Mesenchymal stem cell (in vitro differentiated cells and primary cell): ENCODE results near the gene STRADB.
"Not testable (repeated sequence)": the region's sequence is repeated elsewhere in the genome, so short reads cannot be mapped to it uniquely, and the experiment has no call there.

Experiments
- DNase-seq: peaks from one replicate; pipeline ENCODE4 v3.0.0-alpha.2; 2013
- H2AFZ ChIP-seq: one replicate; pipeline ENCODE4 v1.6.1; 2013; ENCODE audit warnings: low read depth, mild to moderate bottlenecking, control low read depth, inconsistent platforms, low read length, moderate library complexity
- H2AK5ac ChIP-seq: 2 replicates; pipeline ENCODE4 v1.6.1; 2013; ENCODE audit warnings: low read length, moderate library complexity, mild to moderate bottlenecking, inconsistent platforms; ENCODE audit not compliant: severe bottlenecking
- H2BK120ac ChIP-seq: one replicate; pipeline ENCODE4 v1.6.1; 2013; ENCODE audit warnings: low read depth, mild to moderate bottlenecking, inconsistent platforms, low read length, moderate library complexity
- H2BK12ac ChIP-seq, 2 experiments: one replicate each; pipeline ENCODE4 v1.6.1; 2013; ENCODE audit warnings: inconsistent platforms in 2 of 2, low read length in 2 of 2, mild to moderate bottlenecking in 2 of 2, moderate library complexity in 2 of 2, control low read depth in 1 of 2
- H2BK15ac ChIP-seq: one replicate; pipeline ENCODE4 v1.6.1; 2013; ENCODE audit warnings: mild to moderate bottlenecking, low read depth, inconsistent platforms; ENCODE audit not compliant: poor library complexity, severe bottlenecking
- H2BK5ac ChIP-seq: 2 replicates; pipeline ENCODE4 v1.6.1; 2013; ENCODE audit warnings: low read depth, mild to moderate bottlenecking, low read length, control low read depth, inconsistent platforms; ENCODE audit not compliant: poor library complexity, severe bottlenecking
- H3K14ac ChIP-seq, 2 experiments: one replicate each; pipeline ENCODE4 v1.6.1; 2013; ENCODE audit warnings: inconsistent platforms in 2 of 2, low read length in 2 of 2, control low read depth in 1 of 2, mild to moderate bottlenecking in 1 of 2, moderate library complexity in 1 of 2
- H3K18ac ChIP-seq, 2 experiments: one replicate each; pipeline ENCODE4 v1.6.1; 2013; ENCODE audit warnings: inconsistent platforms in 2 of 2, low read length in 2 of 2, control low read depth in 1 of 2, low read depth in 1 of 2, mild to moderate bottlenecking in 1 of 2
- H3K23ac ChIP-seq, 2 experiments: one replicate each; pipeline ENCODE4 v1.6.1; 2013; ENCODE audit warnings: inconsistent platforms in 2 of 2, low read length in 2 of 2, mild to moderate bottlenecking in 2 of 2, moderate library complexity in 2 of 2, control low read depth in 1 of 2
- H3K27ac ChIP-seq: 2 replicates; pipeline ENCODE4 v1.5.1; 2013; ENCODE audit warnings: mild to moderate bottlenecking, moderate library complexity, low read length, control low read depth, inconsistent platforms; ENCODE audit not compliant: poor library complexity, severe bottlenecking
- H3K27me3 ChIP-seq, 2 experiments: 2 replicates each; pipeline versions ENCODE4 v1.6.1 to v1.7.0; 2013; ENCODE audit warnings: low read length in 2 of 2, mild to moderate bottlenecking in 2 of 2, moderate library complexity in 2 of 2, control low read depth in 1 of 2, inconsistent platforms in 1 of 2; ENCODE audit not compliant: control insufficient read depth in 1 of 2, insufficient read depth in 1 of 2
- H3K36me3 ChIP-seq, 2 experiments: 2 replicates each; pipeline versions ENCODE4 v1.6.1 to v1.7.0; 2013; ENCODE audit warnings: low read length in 2 of 2, control low read depth in 1 of 2, inconsistent platforms in 1 of 2, low read depth in 1 of 2, mild to moderate bottlenecking in 1 of 2; ENCODE audit not compliant: insufficient read depth in 2 of 2, control insufficient read depth in 1 of 2
- H3K4ac ChIP-seq, 2 experiments: one replicate each; pipeline ENCODE4 v1.6.1; 2013; ENCODE audit warnings: inconsistent platforms in 2 of 2, low read length in 2 of 2, mild to moderate bottlenecking in 2 of 2, moderate library complexity in 2 of 2, control low read depth in 1 of 2, low read depth in 1 of 2
- H3K4me1 ChIP-seq: 2 replicates; pipeline ENCODE4 v1.6.1; 2013; ENCODE audit warnings: low read depth, low read length, control low read depth; ENCODE audit not compliant: control insufficient read depth, insufficient read depth
- H3K4me2 ChIP-seq: 2 replicates; pipeline ENCODE4 v1.6.1; 2013; ENCODE audit warnings: low read length, mild to moderate bottlenecking, inconsistent platforms; ENCODE audit not compliant: poor library complexity, severe bottlenecking
- H3K4me3 ChIP-seq, 2 experiments: 2 replicates each; pipeline versions ENCODE4 v1.5.1 to v1.7.0; 2013; ENCODE audit warnings: low read length in 2 of 2, mild to moderate bottlenecking in 2 of 2, control low read depth in 1 of 2, low read depth in 1 of 2; ENCODE audit not compliant: insufficient read depth in 1 of 2
- H3K79me1 ChIP-seq: replicated peaks from 2 replicates; pipeline ENCODE4 v1.6.1; 2013; ENCODE audit warnings: mild to moderate bottlenecking, control low read depth, low read length, inconsistent platforms; ENCODE audit not compliant: poor library complexity, severe bottlenecking
- H3K9ac ChIP-seq: 2 replicates; pipeline ENCODE4 v1.7.0; 2013; ENCODE audit warnings: mild to moderate bottlenecking, low read length, moderate library complexity
- H3K9me3 ChIP-seq: 2 replicates; pipeline ENCODE4 v1.7.0; 2013; ENCODE audit warnings: mild to moderate bottlenecking, low read length; ENCODE audit not compliant: control insufficient read depth
- H4K8ac ChIP-seq: one replicate; pipeline ENCODE4 v1.6.1; 2013; ENCODE audit warnings: inconsistent platforms, mild to moderate bottlenecking, low read length, moderate library complexity
- H4K91ac ChIP-seq: one replicate; pipeline ENCODE4 v1.6.1; 2013; ENCODE audit warnings: mild to moderate bottlenecking, low read length, inconsistent platforms
- WGBS: methylation state at CpG from one replicate; pipeline ENCODE4 v1.1.7; 2013; ENCODE audit warnings: mixed read lengths; 5-methylcytosine and 5-hydroxymethylcytosine counted together

Gene STRADB

DNA sequence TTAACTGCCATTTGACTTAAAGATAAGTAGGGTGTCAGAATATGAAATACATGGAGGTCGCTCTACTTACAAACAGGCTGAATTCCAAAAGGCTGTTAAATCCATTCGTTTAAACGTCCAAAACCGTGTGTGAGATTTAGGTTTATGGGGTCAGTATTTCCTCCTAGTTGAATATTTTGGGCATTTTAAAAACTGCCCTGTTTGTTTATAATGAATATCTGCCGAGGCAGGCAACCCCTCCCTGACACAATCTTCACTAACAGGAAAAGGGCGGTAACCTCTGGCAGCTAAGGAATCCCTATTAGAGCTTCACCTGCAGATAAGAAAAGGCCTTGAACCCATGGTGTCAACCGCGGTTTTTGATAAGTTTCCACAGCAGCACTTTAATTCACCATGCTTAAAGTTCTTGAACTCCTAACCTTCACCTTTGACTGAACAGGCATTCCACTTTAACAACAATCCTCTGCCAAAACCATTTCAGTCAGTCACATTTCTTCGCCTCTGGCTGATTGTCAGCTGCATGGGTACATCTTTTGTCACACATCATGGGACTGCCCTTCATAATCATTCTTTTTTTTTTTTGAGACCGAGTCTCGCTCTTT lies 18.0 kb upstream of the STRADB start:
- WGBS: 56% methylated on average over 10 of the region's 11 CpGs
- H3K9ac ChIP-seq: peak overlapping the region; percentile 44

DNA sequence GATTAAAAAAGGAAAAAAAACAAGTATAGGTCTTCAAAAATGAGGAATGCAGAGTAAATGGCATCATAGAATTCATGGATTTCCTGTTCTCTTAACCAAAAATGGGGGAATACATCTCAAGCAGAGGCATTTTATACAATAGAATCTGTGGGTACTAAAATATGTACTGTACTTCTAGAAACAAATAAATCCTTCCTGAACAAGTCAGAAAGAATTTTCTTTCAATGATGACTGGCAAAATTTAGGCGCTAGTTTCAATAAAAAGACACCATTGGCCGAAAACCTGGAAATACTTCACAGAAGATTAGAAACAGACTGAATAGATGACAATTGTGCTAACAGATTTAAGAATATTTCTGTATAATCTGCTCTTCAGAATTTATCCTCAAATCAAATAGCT lies 15.4 kb upstream of the STRADB start:
- H3K9me3 ChIP-seq: no peaks in the 10 kb centered on the region
- H3K27me3 ChIP-seq: no peaks in the 10 kb centered on the region
- H4K91ac ChIP-seq: no peak overlapping the region
- no peak overlapping the region for H3K4me3 ChIP-seq
- H3K4me2 ChIP-seq: no peak overlapping the region
- no peak overlapping the region for H3K23ac ChIP-seq
- H4K8ac ChIP-seq: no peak overlapping the region
- WGBS: 100% methylated on average over 2 of the region's 2 CpGs
- no peak overlapping the region for H3K18ac ChIP-seq
- no peak overlapping the region for H3K4ac ChIP-seq
- DNase-seq: no peak
- H3K36me3 ChIP-seq: no peaks in the 10 kb centered on the region
- H2BK12ac ChIP-seq: no peak overlapping the region
- no peak overlapping the region for H3K27ac ChIP-seq
- H3K14ac ChIP-seq: no peak overlapping the region
- no peak overlapping the region for H2BK120ac ChIP-seq
- H2BK15ac ChIP-seq: no peak overlapping the region
- H3K4me1 ChIP-seq: peaks cover 2% of the 10 kb centered on the region
- H2AFZ ChIP-seq: no peak overlapping the region
- peaks cover 17% of the 10 kb centered on the region for H3K79me1 ChIP-seq
- H2BK5ac ChIP-seq: no peak overlapping the region
- no peak overlapping the region for H2AK5ac ChIP-seq
- H3K9ac ChIP-seq: no peak overlapping the region

More for the DNA sequence above, 18.0 kb upstream of the STRADB start:
- H3K23ac ChIP-seq: no peak overlapping the region
- H2BK5ac ChIP-seq: no peak overlapping the region
- no peaks in the 10 kb centered on the region for H3K9me3 ChIP-seq
- H3K4me3 ChIP-seq: peak overlapping the region in 1 of 2 experiments; percentile 5
- peaks cover 2% of the 10 kb centered on the region for H3K4me1 ChIP-seq
- H4K8ac ChIP-seq: no peak overlapping the region
- no peak overlapping the region for H3K14ac ChIP-seq
- H3K18ac ChIP-seq: no peak overlapping the region
- no peak overlapping the region for H2AFZ ChIP-seq
- no peak overlapping the region for H2BK15ac ChIP-seq
- H3K79me1 ChIP-seq: peaks cover 23% of the 10 kb centered on the region
- H3K36me3 ChIP-seq: peaks cover 0 to 5% of the 10 kb centered on the region in 2 experiments
- no peaks in the 10 kb centered on the region for H3K27me3 ChIP-seq
- no peak overlapping the region for H2AK5ac ChIP-seq
- H3K4ac ChIP-seq: no peak overlapping the region
- H3K4me2 ChIP-seq: no peak overlapping the region
- H4K91ac ChIP-seq: no peak overlapping the region
- no peak overlapping the region for H2BK12ac ChIP-seq
- no peak overlapping the region for H2BK120ac ChIP-seq
- no peak for DNase-seq
- no peak overlapping the region for H3K27ac ChIP-seq

DNA sequence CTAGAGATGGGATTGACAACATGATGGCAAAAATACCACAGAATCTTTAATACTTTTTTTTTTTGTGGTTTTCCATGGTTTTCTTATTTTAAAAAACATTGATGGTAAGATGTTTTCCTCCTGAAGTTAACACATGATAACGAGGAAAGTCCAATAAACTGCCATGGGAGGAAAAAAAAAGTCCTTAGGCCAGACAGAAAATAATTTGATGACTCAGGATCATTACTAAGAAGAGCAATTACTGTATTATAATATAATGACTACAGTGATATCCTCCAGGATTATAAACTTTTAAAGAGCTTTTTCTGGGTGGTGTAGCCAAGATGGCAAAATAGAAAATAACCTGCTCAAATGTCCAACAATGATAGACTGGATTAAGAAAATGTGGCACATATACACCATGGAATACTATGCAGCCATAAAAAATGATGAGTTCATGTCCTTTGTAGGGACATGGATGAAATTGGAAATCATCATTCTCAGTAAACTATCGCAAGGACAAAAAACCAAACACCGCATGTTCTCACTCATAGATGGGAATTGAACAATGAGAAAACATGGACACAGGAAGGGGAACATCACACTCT lies 12.1 kb upstream of the STRADB start:
- H3K4ac ChIP-seq, H3K36me3 ChIP-seq, H3K4me3 ChIP-seq, H3K27ac ChIP-seq, H4K91ac ChIP-seq, H2BK12ac ChIP-seq, H3K27me3 ChIP-seq, H3K18ac ChIP-seq, H2BK5ac ChIP-seq, H3K9ac ChIP-seq, H2AFZ ChIP-seq, H3K4me1 ChIP-seq, H4K8ac ChIP-seq, H3K14ac ChIP-seq, H3K9me3 ChIP-seq, H2AK5ac ChIP-seq, H3K4me2 ChIP-seq, H2BK15ac ChIP-seq, H3K23ac ChIP-seq, H2BK120ac ChIP-seq, DNase-seq: not testable (repeated sequence)
- H3K79me1 ChIP-seq: peaks cover 20% of the 10 kb centered on the region
- WGBS: no CpG with 5 or more reads among the region's 3 CpGs

DNA sequence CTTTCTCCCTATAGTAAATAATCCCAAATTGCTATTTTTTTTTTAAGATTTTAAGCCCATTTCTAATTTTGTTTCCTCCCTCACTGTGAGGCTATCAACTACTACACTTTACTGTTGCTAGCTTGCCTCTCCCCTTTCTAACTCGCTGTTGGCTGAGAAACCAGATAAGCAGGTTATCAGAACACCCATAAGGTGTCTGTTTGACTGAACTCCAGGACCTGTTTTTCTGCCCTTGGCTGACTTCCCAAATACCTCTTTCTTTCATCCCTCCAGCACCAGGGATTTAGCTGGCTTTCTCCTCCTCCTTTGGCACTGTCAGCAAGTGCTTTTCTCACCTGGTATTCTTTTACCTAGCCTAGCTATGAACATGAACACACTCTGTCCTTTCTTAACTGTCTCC lies 11.4 kb upstream of the STRADB start:
- Histone ChIP-seq H3K4me2 (no peak overlapping the region), H2AFZ (no peak overlapping the region), H2BK5ac (no peak overlapping the region), H2BK12ac (no peak overlapping the region), H3K27ac (no peak overlapping the region), H3K4me1 (no peaks in the 10 kb centered on the region), H3K79me1 (peaks cover 20% of the 10 kb centered on the region), H3K4ac (no peak overlapping the region), H3K4me3 (no peak overlapping the region), H4K8ac (no peak overlapping the region), H3K36me3 (no peaks in the 10 kb centered on the region), H3K9ac (no peak overlapping the region), H2AK5ac (no peak overlapping the region), H2BK120ac (no peak overlapping the region), H2BK15ac (no peak overlapping the region), H3K23ac (no peak overlapping the region), H3K18ac (no peak overlapping the region), H3K14ac (no peak overlapping the region), H4K91ac (no peak overlapping the region), H3K27me3 (no peaks in the 10 kb centered on the region), H3K9me3 (no peaks in the 10 kb centered on the region)
- 60% methylated on average over 1 of the region's 1 CpG for WGBS
- no peak for DNase-seq
